NCI-H460 (cell line): Measurements from ENCODE around the gene FEZF2. TPM values are rescaled to one million over a fixed set of nuclear protein-coding genes. Genes with fewer than 3 reads are reported as not detected.

Experiments used
- DNase-seq: peaks from one replicate; pipeline ENCODE4 v3.0.0-alpha.2; 2016; ENCODE audit warnings: low read depth; ENCODE audit errors: extremely low read depth
- polyA plus RNA-seq: library from polyadenylated mRNA; depleted of rRNA; stranded (reverse); fragments of >200 nt; gene quantifications from 2 replicates; pipeline ENCODE4 v1.2.3, GENCODE V29; 2014; cell fraction: nucleus; rRNA removed
- total RNA-seq: library from RNA; depleted of rRNA; stranded (reverse); fragments of >200 nt; shearing (Covaris generic); gene quantifications from 2 replicates; pipeline ENCODE4 v1.2.3, GENCODE V29; 2014; rRNA removed

The FEZF2 gene
- not detected in 2 replicates for total RNA-seq
- not detected in 2 replicates for polyA plus RNA-seq

- no peak for DNase-seq
Observed at GRCh38 chr3:62373215-62373614, at the start of gene FEZF2. TSS of gene FEZF2 (minus strand) at chr3:62373550. CDS start at chr3:62372868, 682 bp downstream.

- DNase-seq = no peak
Observed at GRCh38 chr3:62421207-62421606, 47.9 kb upstream of the FEZF2 start.

GRCh38 chr3:62416144-62416543 lies 42.8 kb upstream of the FEZF2 start:
- DNase-seq = no peak

- no peak for DNase-seq
Observed at GRCh38 chr3:62415312-62415801, 42.0 kb upstream of the FEZF2 start.

GRCh38 chr3:62414786-62415185 lies 41.4 kb upstream of the FEZF2 start:
- no peak for DNase-seq

- DNase-seq = no peak
Observed at GRCh38 chr3:62413687-62414086, 40.3 kb upstream of the FEZF2 start.

GRCh38 chr3:62406945-62407344 lies 33.6 kb upstream of the FEZF2 start:
- no peak for DNase-seq

- no peak for DNase-seq
Observed at GRCh38 chr3:62405566-62405965, 32.2 kb upstream of the FEZF2 start.

GRCh38 chr3:62405135-62405534 lies 31.8 kb upstream of the FEZF2 start:
- no peak for DNase-seq

- no peak for DNase-seq
Observed at GRCh38 chr3:62404321-62404720, 31.0 kb upstream of the FEZF2 start.

GRCh38 chr3:62403765-62404164 lies 30.4 kb upstream of the FEZF2 start:
- DNase-seq = no peak

- DNase-seq = no peak
Observed at GRCh38 chr3:62392626-62393292, 19.4 kb upstream of the FEZF2 start.

GRCh38 chr3:62387251-62387650 lies 13.9 kb upstream of the FEZF2 start:
- no peak for DNase-seq

- DNase-seq = no peak
Observed at GRCh38 chr3:62379321-62379798, 6.0 kb upstream of the FEZF2 start.

GRCh38 chr3:62378921-62379320 lies 5.6 kb upstream of the FEZF2 start:
- no peak for DNase-seq

GRCh38 chr3:62378311-62378789 lies 5.0 kb upstream of the FEZF2 start:
- no peak for DNase-seq

- DNase-seq = no peak
Observed at GRCh38 chr3:62376906-62377877, 3.8 kb upstream of the FEZF2 start.

- DNase-seq = no peak
Observed at GRCh38 chr3:62376454-62376720, 3.0 kb upstream of the FEZF2 start.

GRCh38 chr3:62375655-62376453 lies 2.5 kb upstream of the FEZF2 start:
- DNase-seq = no peak

GRCh38 chr3:62374341-62375218 lies 1.2 kb upstream of the FEZF2 start:
- DNase-seq = no peak
